ENCODE data around the gene DNAL1.
"Not testable (repeated sequence)": the region's sequence is repeated elsewhere in the genome, so short reads cannot be mapped to it uniquely, and the experiment has no call there.

The DNAL1 gene

GRCh38 chr14:73644531-73645247 is at the start of gene DNAL1:
Gene DNAL1, plus strand, starts transcription at chr14:73644986. Its CDS starts 54 bp downstream, at chr14:73645040.
- peak; percentile 92 for DNase-seq

- DNase-seq: no peak
Observed at GRCh38 chr14:73599499-73599898, 45.3 kb upstream of the DNAL1 start.

GRCh38 chr14:73602994-73603393 is 41.8 kb upstream of the DNAL1 start:
- DNase-seq: no peak

GRCh38 chr14:73606271-73606670 is 38.5 kb upstream of the DNAL1 start:
- no peak for DNase-seq

GRCh38 chr14:73607241-73607640 is 37.5 kb upstream of the DNAL1 start:
- DNase-seq: no peak

GRCh38 chr14:73610687-73611086 is 34.1 kb upstream of the DNAL1 start:
- no peak for DNase-seq

- DNase-seq: peak; percentile 56
Observed at GRCh38 chr14:73612339-73613045, 32.3 kb upstream of the DNAL1 start, which contains the start of gene ACOT6. Gene ACOT6, plus strand, starts transcription at chr14:73612517. Its CDS starts 55 bp downstream, at chr14:73612572.

GRCh38 chr14:73613046-73613383 is 31.8 kb upstream of the DNAL1 start:
- no peak for DNase-seq

GRCh38 chr14:73613419-73613963 is 31.3 kb upstream of the DNAL1 start:
- no peak for DNase-seq

- no peak for DNase-seq
Observed at GRCh38 chr14:73616831-73617230, 28.0 kb upstream of the DNAL1 start.

GRCh38 chr14:73619524-73619923 is 25.3 kb upstream of the DNAL1 start:
- no peak for DNase-seq

GRCh38 chr14:73620268-73620667 is 24.5 kb upstream of the DNAL1 start:
- no peak for DNase-seq

GRCh38 chr14:73623504-73624054 is 21.2 kb upstream of the DNAL1 start:
- DNase-seq: no peak

- no peak for DNase-seq
Observed at GRCh38 chr14:73625706-73626105, 19.1 kb upstream of the DNAL1 start.

- no peak for DNase-seq
Observed at GRCh38 chr14:73627151-73627558, 17.6 kb upstream of the DNAL1 start.

GRCh38 chr14:73630009-73630780 is 14.6 kb upstream of the DNAL1 start:
- no peak for DNase-seq

- DNase-seq: peak; percentile 57
Observed at GRCh38 chr14:73633116-73634010, 11.4 kb upstream of the DNAL1 start.

- DNase-seq: no peak
Observed at GRCh38 chr14:73634011-73634833, 10.6 kb upstream of the DNAL1 start.

GRCh38 chr14:73636355-73636754 is 8.4 kb upstream of the DNAL1 start:
- DNase-seq: not testable (repeated sequence)

GRCh38 chr14:73637830-73638229 is 7.0 kb upstream of the DNAL1 start:
- DNase-seq: no peak

- DNase-seq: no peak
Observed at GRCh38 chr14:73640796-73641365, 3.9 kb upstream of the DNAL1 start.
